Measurements from ENCODE around the gene GRIA2. TPM values are rescaled to one million over a fixed set of nuclear protein-coding genes. Genes with fewer than 3 reads are reported as not detected.
"Not testable (repeated sequence)": the region's sequence is repeated elsewhere in the genome, so short reads cannot be mapped to it uniquely, and the experiment has no call there.

GRIA2 gene
- total RNA-seq, 2 experiments from 2014 or later = not detected

DNA sequence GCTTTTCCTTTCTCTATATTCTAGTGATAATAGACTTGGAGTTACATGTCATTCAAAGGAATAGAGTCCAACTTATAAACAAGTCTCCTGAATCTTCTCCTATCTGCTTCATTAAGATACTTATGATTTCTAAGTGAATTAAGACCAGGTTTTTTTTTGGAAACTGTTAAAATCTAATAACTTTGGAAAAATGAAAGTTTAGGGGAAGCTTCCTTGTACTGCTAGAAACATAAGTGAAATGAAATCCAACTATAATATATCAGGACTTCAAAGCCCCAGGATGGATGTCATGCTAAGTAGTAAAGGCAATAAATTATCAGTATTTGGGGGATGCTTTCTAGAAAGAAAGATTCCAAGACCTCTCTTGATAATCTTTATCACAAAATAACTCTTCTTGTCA, 24.8 kb downstream of the GRIA2 start:
- intact Hi-C loops (cut with micrococcal nuclease; ENCODE audit: unreplicated experiment) = no loop called here
- Histone ChIP-seq H3K9me2 (ENCODE audit: insufficient read depth, low read length) (no peaks in the 10 kb centered on the region; the same call in 1 of the 2 replicates), H3K4me3 (ENCODE audit: low read depth, low read length, poor library complexity, severe bottlenecking) (no peak overlapping the region), H4K20me1 (ENCODE audit: insufficient read depth, low read length) (no peaks in the 10 kb centered on the region), H3K27ac (ENCODE audit: low read depth, low read length, poor library complexity, severe bottlenecking) (no peak overlapping the region), H3K36me3 (ENCODE audit: insufficient read depth, low read length) (no peaks in the 10 kb centered on the region), H2AFZ (ENCODE audit: low read length) (no peak overlapping the region), H3K79me2 (ENCODE audit: insufficient read depth, low read depth, low read length) (no peaks in the 10 kb centered on the region), H3K4me1 (ENCODE audit: insufficient read depth, low read length, poor library complexity, severe bottlenecking) (no peaks in the 10 kb centered on the region), H3K9me3 (ENCODE audit: low read length) (no peaks in the 10 kb centered on the region), H3K4me2 (ENCODE audit: low read length) (no peak overlapping the region)
- ChIA-PET CTCF (ENCODE audit: unreplicated experiment) (no interaction called here), POLR2A (no interaction called here)
- DNase-seq (ENCODE audit: low spot score) = no peak
- TF ChIP-seq, protein P1, sequence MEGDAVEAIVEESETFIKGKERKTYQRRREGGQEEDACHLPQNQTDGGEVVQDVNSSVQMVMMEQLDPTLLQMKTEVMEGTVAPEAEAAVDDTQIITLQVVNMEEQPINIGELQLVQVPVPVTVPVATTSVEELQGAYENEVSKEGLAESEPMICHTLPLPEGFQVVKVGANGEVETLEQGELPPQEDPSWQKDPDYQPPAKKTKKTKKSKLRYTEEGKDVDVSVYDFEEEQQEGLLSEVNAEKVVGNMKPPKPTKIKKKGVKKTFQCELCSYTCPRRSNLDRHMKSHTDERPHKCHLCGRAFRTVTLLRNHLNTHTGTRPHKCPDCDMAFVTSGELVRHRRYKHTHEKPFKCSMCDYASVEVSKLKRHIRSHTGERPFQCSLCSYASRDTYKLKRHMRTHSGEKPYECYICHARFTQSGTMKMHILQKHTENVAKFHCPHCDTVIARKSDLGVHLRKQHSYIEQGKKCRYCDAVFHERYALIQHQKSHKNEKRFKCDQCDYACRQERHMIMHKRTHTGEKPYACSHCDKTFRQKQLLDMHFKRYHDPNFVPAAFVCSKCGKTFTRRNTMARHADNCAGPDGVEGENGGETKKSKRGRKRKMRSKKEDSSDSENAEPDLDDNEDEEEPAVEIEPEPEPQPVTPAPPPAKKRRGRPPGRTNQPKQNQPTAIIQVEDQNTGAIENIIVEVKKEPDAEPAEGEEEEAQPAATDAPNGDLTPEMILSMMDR (conservative IDR thresholded peaks at IDR 0.05; ENCODE audit: low read length) = no peak
- no peak for TF ChIP-seq EZH2phosphoT487 (IDR thresholded peaks at IDR 0.05; ENCODE audit: borderline replicate concordance, low read depth, low read length)
- no TSS peak for BruUV-seq (replicated peaks)

DNA sequence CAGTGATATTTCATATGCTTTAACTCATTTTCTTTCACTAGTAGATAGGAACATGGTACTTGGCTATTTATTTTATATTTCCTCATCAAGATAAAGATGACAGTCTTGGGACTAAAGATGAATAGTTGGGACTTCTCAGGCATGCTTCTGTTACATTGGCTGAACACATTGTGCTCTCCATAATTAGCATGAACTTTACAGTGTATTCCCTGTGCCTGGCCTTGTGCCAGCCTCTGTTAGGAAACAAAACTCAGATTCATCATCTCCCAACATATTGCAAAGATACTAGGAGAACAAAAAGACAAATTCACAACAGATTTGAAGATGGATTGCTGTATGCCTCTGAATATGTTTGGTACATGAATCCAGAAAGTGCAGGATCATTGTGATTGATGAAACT, 26.4 kb downstream of the GRIA2 start:
- POLR2A ChIA-PET = interaction anchor here (0.6 kb wide), 1 partner anchor 778 kb away, joined by 4 read pairs; no protein-coding TSS in a partner anchor
- intact Hi-C loops (cut with micrococcal nuclease; ENCODE audit: unreplicated experiment) = no loop called here
- no peaks in the 10 kb centered on the region for H3K79me2 ChIP-seq (ENCODE audit: insufficient read depth, low read depth, low read length)
- no peak for DNase-seq (ENCODE audit: low spot score)
- CTCF ChIA-PET (ENCODE audit: unreplicated experiment) = no interaction called here
- no peaks in the 10 kb centered on the region for H4K20me1 ChIP-seq (ENCODE audit: insufficient read depth, low read length)
- H2AFZ ChIP-seq (ENCODE audit: low read length) = no peak overlapping the region
- H3K4me2 ChIP-seq (ENCODE audit: low read length) = no peak overlapping the region
- H3K36me3 ChIP-seq (ENCODE audit: insufficient read depth, low read length) = no peaks in the 10 kb centered on the region
- TF ChIP-seq, protein P1 (conservative IDR thresholded peaks at IDR 0.05; ENCODE audit: low read length) = no peak
- TF ChIP-seq EZH2phosphoT487 (IDR thresholded peaks at IDR 0.05; ENCODE audit: borderline replicate concordance, low read depth, low read length) = no peak
- no peak overlapping the region for H3K4me3 ChIP-seq (ENCODE audit: low read depth, low read length, poor library complexity, severe bottlenecking)
- H3K9me3 ChIP-seq (ENCODE audit: low read length) = no peaks in the 10 kb centered on the region
- H3K9me2 ChIP-seq (ENCODE audit: insufficient read depth, low read length) = no peaks in the 10 kb centered on the region; the same call in 1 of the 2 replicates
- no TSS peak for BruUV-seq (replicated peaks)
- no peaks in the 10 kb centered on the region for H3K4me1 ChIP-seq (ENCODE audit: insufficient read depth, low read length, poor library complexity, severe bottlenecking)
- no peak overlapping the region for H3K27ac ChIP-seq (ENCODE audit: low read depth, low read length, poor library complexity, severe bottlenecking)

DNA sequence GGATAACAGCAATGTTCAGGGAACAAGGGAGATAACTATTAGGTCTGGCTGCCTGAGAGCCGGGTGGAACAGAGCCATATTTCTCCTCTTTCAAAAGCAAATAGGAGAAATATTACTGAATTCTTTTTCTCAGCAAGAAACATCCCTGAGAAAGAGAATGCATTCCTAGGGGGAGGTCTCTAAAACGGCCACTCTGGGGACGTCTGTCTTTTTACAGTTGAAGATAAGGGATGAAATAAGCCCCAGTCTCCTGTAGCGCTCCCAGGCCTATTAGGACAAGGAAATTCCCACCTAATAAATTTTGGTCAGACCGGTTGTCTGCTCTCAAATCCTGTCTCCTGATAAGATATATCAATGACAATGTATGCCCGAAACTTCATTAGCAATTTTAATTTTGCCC, 37.6 kb downstream of the GRIA2 start:
- H2AFZ ChIP-seq (ENCODE audit: low read length); H3K9me2 ChIP-seq (ENCODE audit: insufficient read depth, low read length); H3K79me2 ChIP-seq (ENCODE audit: insufficient read depth, low read depth, low read length); H3K4me2 ChIP-seq (ENCODE audit: low read length); H3K27ac ChIP-seq (ENCODE audit: low read depth, low read length, poor library complexity, severe bottlenecking); H3K36me3 ChIP-seq (ENCODE audit: insufficient read depth, low read length); H3K4me1 ChIP-seq (ENCODE audit: insufficient read depth, low read length, poor library complexity, severe bottlenecking); CTCF ChIA-PET (ENCODE audit: unreplicated experiment); H3K9me3 ChIP-seq (ENCODE audit: low read length); POLR2A ChIA-PET; intact Hi-C loops (cut with micrococcal nuclease; ENCODE audit: unreplicated experiment); BruUV-seq (replicated peaks); H4K20me1 ChIP-seq (ENCODE audit: insufficient read depth, low read length); H3K4me3 ChIP-seq (ENCODE audit: low read depth, low read length, poor library complexity, severe bottlenecking): not testable (repeated sequence)
- peak; percentile 1 for DNase-seq (ENCODE audit: low spot score)
